ENCODE results near the gene NASP.

NASP gene

DNA sequence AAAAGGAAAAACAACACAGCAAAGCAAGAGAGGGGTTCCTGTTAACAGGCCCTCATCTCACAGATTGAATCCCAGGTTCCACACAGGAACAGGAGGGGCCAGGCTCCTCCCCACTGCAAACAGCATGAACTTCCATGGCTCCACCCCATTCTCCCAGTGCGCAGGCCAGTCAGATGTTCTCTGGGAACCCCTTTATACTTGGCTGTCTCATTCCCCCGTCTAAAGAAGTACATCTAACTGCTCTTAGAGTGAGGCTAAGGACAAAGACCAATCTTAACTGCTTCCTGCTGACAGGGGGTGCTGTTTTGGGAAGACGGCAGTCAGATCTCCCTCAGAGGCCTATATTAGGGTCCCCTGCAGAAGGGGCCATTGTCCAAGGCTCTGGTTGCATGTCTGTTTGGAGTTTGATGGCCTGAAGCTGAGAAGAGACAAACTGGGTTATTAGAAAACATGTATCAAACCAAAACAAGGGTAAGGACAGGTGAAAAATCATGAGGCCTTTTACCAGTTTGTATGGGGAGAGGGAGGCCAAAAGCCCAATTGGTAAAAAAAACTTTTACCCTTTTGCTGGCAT is 10.5 kb upstream of the NASP start:
- CTCF ChIA-PET: interaction anchor here (1.3 to 8.4 kb wide), 4 partner anchors 9 to 63 kb away, joined by 4 to 150 read pairs (median 114); partner anchors contain the start of genes AKR1A1 and NASP
- H3K4me3 ChIP-seq (ENCODE audit: low read depth, low read length): no peak overlapping the region
- no peak for DNase-seq (ENCODE audit: low read depth, low spot score)
- POLR2A ChIA-PET: no interaction called here
- TF ChIP-seq, protein P1, sequence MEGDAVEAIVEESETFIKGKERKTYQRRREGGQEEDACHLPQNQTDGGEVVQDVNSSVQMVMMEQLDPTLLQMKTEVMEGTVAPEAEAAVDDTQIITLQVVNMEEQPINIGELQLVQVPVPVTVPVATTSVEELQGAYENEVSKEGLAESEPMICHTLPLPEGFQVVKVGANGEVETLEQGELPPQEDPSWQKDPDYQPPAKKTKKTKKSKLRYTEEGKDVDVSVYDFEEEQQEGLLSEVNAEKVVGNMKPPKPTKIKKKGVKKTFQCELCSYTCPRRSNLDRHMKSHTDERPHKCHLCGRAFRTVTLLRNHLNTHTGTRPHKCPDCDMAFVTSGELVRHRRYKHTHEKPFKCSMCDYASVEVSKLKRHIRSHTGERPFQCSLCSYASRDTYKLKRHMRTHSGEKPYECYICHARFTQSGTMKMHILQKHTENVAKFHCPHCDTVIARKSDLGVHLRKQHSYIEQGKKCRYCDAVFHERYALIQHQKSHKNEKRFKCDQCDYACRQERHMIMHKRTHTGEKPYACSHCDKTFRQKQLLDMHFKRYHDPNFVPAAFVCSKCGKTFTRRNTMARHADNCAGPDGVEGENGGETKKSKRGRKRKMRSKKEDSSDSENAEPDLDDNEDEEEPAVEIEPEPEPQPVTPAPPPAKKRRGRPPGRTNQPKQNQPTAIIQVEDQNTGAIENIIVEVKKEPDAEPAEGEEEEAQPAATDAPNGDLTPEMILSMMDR (IDR thresholded peaks at IDR 0.05; ENCODE audit: insufficient read depth, low read length, missing control alignments): peak; percentile 14

DNA sequence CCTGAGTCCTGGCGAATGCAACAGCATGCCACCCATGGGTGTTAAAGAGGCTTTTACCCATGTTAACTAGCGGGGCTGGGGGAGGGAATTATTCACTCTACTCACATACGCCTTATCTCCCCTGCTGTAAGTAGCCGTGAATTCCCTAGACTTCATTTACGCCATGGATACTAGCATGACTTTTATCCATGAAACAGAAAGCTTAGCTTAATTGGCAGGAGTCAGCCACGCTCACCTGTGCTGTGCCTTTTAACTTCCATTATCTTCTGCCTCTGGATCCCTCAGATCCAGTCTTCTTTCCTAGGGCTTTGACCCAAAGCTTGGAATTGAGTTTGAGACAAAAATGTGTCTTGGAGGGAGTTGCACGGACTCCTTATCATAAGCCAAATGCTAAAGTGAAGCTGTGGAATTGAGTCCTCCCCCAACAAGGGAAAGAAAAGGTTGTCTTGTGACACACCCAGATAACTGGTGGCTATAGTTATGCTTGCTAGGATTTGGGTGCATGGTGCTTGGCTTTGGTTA is 9.7 kb upstream of the NASP start:
- H3K4me3 ChIP-seq (ENCODE audit: low read depth, low read length): no peak overlapping the region
- ChIA-PET POLR2A (interaction anchor here (1.0 kb wide), 1 partner anchor 9 kb away, joined by 5 read pairs; no protein-coding TSS in a partner anchor), CTCF (interaction anchor here (1.1 to 6.6 kb wide), 3 partner anchors 8 to 64 kb away, joined by 3 to 98 read pairs (median 4); partner anchors contain the start of gene NASP)
- no peak for DNase-seq (ENCODE audit: low read depth, low spot score)
- TF ChIP-seq, protein P1 (IDR thresholded peaks at IDR 0.05; ENCODE audit: insufficient read depth, low read length, missing control alignments): no peak

DNA sequence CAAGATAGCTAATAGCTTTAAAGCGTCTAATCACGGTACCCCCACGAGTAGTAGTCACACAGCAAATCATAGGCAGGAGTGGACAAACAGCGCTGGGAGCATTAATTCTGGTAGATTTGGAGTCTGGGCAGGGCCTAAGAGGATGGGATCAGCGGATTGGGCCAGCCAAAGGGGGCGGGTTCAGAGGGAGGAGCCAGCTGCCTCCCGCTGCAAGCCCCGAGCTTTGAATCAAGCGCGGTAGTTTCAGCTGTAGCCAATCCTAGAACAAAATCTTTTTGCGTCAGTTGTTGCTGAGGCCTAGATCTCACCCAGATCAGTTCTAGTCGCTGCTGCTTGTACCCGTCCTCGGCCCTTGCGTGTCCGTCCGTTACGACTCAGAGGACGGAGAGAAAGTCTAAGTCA is 576 bp upstream of the NASP start:
- peak; percentile 74 for DNase-seq (ENCODE audit: low read depth, low spot score)
- peak overlapping the region; percentile 96 for H3K4me3 ChIP-seq (ENCODE audit: low read depth, low read length)
- POLR2A ChIA-PET: interaction anchor here (0.5 to 3.2 kb wide), 5 partner anchors 9 to 257 kb away, joined by 3 to 40 read pairs (median 3); partner anchors contain the start of genes HPDL and PRDX1
- CTCF ChIA-PET: interaction anchor here (1.4 to 9.7 kb wide), 4 partner anchors 13 to 299 kb away, joined by 3 to 98 read pairs (median 10); no protein-coding TSS in a partner anchor
- TF ChIP-seq, protein P1 (IDR thresholded peaks at IDR 0.05; ENCODE audit: insufficient read depth, low read length, missing control alignments): no peak

DNA sequence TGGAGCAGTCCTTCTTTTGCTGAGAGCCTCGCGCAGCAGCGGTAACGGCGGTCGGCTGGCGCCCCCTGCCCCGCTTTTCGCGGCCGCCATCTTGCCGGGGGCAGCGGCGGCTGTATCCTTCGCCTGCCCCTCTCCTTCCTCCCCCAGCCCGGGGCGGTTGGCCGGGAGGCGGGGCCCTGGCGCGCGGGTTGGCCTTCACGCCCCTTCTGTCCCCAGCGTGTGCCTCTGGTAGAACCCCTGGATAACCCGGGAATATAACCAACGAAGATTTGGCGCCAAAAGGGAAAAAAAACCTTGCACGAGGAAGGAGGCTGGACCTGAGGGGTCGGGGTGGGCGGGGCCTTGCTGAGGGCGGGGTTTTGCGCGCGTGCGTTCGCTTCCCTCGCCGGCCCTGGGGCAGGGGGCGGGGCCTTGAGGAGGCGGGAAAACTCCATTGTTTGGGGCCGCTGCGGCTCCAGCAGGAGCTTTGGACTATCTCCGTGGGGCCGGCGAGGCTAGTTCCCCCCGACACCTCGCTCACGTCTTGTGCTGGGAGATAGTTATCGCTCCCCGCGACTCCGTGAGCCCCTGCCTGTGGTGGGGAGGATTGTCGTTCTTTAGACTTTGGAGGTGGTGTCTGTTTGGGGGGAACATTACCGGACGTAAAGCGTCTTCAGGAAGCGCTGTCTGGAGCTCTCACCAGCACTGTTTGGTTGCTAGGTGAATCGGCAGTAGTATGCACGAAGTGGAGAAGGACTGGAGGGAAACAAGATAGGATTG is 689 bp downstream of the NASP start:
- ChIA-PET POLR2A (interaction anchor here (0.6 to 3.2 kb wide), 6 partner anchors 33 to 224 kb away, joined by 3 to 40 read pairs (median 3); partner anchors contain the start of genes GPBP1L1 and PRDX1), CTCF (interaction anchor here (0.8 to 9.7 kb wide), 5 partner anchors 14 to 298 kb away, joined by 3 to 98 read pairs (median 6); no protein-coding TSS in a partner anchor)
- TF ChIP-seq, protein P1 (IDR thresholded peaks at IDR 0.05; ENCODE audit: insufficient read depth, low read length, missing control alignments): peak; percentile 13
- DNase-seq (ENCODE audit: low read depth, low spot score): no peak
- peak overlapping the region; percentile 96 for H3K4me3 ChIP-seq (ENCODE audit: low read depth, low read length)

DNA sequence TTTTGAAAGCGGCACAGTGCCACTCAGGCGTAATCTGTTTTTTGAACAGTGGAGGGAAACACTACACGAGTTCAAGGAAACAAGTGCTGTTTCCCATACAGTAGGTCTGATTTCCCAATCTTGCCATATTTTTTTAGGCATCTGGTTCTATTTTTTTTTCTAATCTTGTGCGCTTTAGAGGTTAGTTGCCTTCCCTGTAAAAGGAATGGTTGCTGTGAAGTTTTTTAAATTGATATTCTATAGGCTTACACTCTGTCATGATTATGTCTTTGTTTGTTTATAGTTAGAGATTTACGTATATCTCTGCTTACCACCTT is 1.2 kb downstream of the NASP start:
- TF ChIP-seq, protein P1 (IDR thresholded peaks at IDR 0.05; ENCODE audit: insufficient read depth, low read length, missing control alignments): no peak
- H3K4me3 ChIP-seq (ENCODE audit: low read depth, low read length): peak overlapping the region; percentile 96
- no peak for DNase-seq (ENCODE audit: low read depth, low spot score)
- POLR2A ChIA-PET: interaction anchor here (0.6 to 3.2 kb wide), 6 partner anchors 34 to 225 kb away, joined by 3 to 40 read pairs (median 3); partner anchors contain the start of genes GPBP1L1 and PRDX1
- CTCF ChIA-PET: interaction anchor here (0.8 to 9.7 kb wide), 4 partner anchors 14 to 259 kb away, joined by 3 to 98 read pairs (median 8); no protein-coding TSS in a partner anchor

Data from AG04449 (cell line).